Neural crest cell (in vitro differentiated cells): ENCODE results near the gene RASGRF2. TPM values are rescaled to one million over a fixed set of nuclear protein-coding genes. Genes with fewer than 3 reads are reported as not detected.
A peak's percentile ranks its signal among the peaks of the same experiment; 100 is the strongest.

Source experiments
- DNase-seq: peaks from one replicate; pipeline ENCODE4 v3.0.0; 2021; ENCODE audit warnings: low read depth, mixed read lengths, low spot score
- H3K27ac Mint-ChIP-seq: one replicate; pipeline ENCODE4 v1.8.0; 2021; ENCODE audit warnings: mild to moderate bottlenecking, mixed read lengths; ENCODE audit not compliant: unreplicated experiment
- H3K27me3 Mint-ChIP-seq: 2 replicates; pipeline ENCODE4 v1.8.0; 2021; ENCODE audit warnings: low read depth, mild to moderate bottlenecking, mixed read lengths
- H3K36me3 Mint-ChIP-seq: 2 replicates; pipeline ENCODE4 v1.8.0; 2021; ENCODE audit warnings: low read depth, mild to moderate bottlenecking, mixed read lengths
- H3K4me1 Mint-ChIP-seq: 2 replicates; pipeline ENCODE4 v1.8.0; 2021; ENCODE audit warnings: mixed read lengths
- H3K4me3 Mint-ChIP-seq: one replicate; pipeline ENCODE4 v1.8.0; 2021; ENCODE audit warnings: mild to moderate bottlenecking, mixed read lengths
- H3K9me3 Mint-ChIP-seq: 2 replicates; pipeline ENCODE4 v1.8.0; 2021; ENCODE audit warnings: mixed read lengths
- total RNA-seq: library from RNA; stranded (reverse); gene quantifications from 2 replicates; pipeline ENCODE4 v1.2.1, GENCODE V29; 2021
- TF ChIP-seq, protein P1 (sequence below): fragments of 200-600 bp; sonication (generic); conservative IDR thresholded peaks from 2 replicates; pipeline ENCODE4 v1.5.0; 2021; ENCODE audit warnings: antibody characterized with exemption, mild to moderate bottlenecking

Gene RASGRF2
- total RNA-seq, 1 donor from 2014 or later: 0.19 TPM

GRCh38 chr5:81242906-81243436 lies 282.8 kb downstream of the RASGRF2 start:
- H3K27ac Mint-ChIP-seq: no peak overlapping the region
- H3K4me3 Mint-ChIP-seq: no peak overlapping the region
- DNase-seq: no peak
- peaks cover 4% of the 10 kb centered on the region for H3K36me3 Mint-ChIP-seq
- no peaks in the 10 kb centered on the region for H3K27me3 Mint-ChIP-seq
- TF ChIP-seq, protein P1, sequence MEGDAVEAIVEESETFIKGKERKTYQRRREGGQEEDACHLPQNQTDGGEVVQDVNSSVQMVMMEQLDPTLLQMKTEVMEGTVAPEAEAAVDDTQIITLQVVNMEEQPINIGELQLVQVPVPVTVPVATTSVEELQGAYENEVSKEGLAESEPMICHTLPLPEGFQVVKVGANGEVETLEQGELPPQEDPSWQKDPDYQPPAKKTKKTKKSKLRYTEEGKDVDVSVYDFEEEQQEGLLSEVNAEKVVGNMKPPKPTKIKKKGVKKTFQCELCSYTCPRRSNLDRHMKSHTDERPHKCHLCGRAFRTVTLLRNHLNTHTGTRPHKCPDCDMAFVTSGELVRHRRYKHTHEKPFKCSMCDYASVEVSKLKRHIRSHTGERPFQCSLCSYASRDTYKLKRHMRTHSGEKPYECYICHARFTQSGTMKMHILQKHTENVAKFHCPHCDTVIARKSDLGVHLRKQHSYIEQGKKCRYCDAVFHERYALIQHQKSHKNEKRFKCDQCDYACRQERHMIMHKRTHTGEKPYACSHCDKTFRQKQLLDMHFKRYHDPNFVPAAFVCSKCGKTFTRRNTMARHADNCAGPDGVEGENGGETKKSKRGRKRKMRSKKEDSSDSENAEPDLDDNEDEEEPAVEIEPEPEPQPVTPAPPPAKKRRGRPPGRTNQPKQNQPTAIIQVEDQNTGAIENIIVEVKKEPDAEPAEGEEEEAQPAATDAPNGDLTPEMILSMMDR: no peak
- H3K9me3 Mint-ChIP-seq: no peaks in the 10 kb centered on the region
- peaks cover 5% of the 10 kb centered on the region for H3K4me1 Mint-ChIP-seq

GRCh38 chr5:81244451-81244850 lies 284.3 kb downstream of the RASGRF2 start:
- H3K27me3 Mint-ChIP-seq: no peaks in the 10 kb centered on the region
- TF ChIP-seq, protein P1: no peak
- no peak overlapping the region for H3K4me3 Mint-ChIP-seq
- no peaks in the 10 kb centered on the region for H3K36me3 Mint-ChIP-seq
- H3K9me3 Mint-ChIP-seq: no peaks in the 10 kb centered on the region
- peaks cover 11% of the 10 kb centered on the region for H3K4me1 Mint-ChIP-seq
- DNase-seq: no peak
- H3K27ac Mint-ChIP-seq: no peak overlapping the region

DNA sequence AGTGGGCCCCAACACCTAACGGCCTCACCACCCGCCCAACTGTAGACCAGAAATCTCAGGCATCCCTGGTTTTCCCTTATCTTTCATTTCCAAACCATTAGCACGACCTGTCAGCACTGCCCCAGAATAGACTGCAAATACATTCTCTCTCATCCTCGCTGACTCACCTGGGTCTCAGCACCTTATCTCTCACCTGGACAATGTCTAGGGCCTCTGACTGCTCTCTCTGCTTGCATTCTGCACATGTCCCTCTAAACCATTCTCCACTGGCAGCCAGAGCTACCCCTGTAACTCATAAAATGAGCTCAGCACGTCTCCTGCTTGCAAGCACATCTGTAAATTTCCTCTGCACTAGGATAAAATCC lies 285.7 kb downstream of the RASGRF2 start:
- Mint-ChIP-seq H3K4me1 (peaks cover 11% of the 10 kb centered on the region), H3K9me3 (peaks cover 4% of the 10 kb centered on the region), H3K27ac (no peak overlapping the region), H3K4me3 (no peak overlapping the region), H3K36me3 (peaks cover 13% of the 10 kb centered on the region), H3K27me3 (no peaks in the 10 kb centered on the region)
- DNase-seq: no peak
- TF ChIP-seq, protein P1: no peak

GRCh38 chr5:81246697-81247096 lies 286.5 kb downstream of the RASGRF2 start:
- no peaks in the 10 kb centered on the region for H3K27me3 Mint-ChIP-seq
- H3K4me1 Mint-ChIP-seq: peaks cover 11% of the 10 kb centered on the region
- peak overlapping the region; percentile 39 for H3K27ac Mint-ChIP-seq
- no peak for DNase-seq
- H3K36me3 Mint-ChIP-seq: peaks cover 15% of the 10 kb centered on the region
- TF ChIP-seq, protein P1: no peak
- H3K4me3 Mint-ChIP-seq: no peak overlapping the region
- H3K9me3 Mint-ChIP-seq: peaks cover 4% of the 10 kb centered on the region

DNA sequence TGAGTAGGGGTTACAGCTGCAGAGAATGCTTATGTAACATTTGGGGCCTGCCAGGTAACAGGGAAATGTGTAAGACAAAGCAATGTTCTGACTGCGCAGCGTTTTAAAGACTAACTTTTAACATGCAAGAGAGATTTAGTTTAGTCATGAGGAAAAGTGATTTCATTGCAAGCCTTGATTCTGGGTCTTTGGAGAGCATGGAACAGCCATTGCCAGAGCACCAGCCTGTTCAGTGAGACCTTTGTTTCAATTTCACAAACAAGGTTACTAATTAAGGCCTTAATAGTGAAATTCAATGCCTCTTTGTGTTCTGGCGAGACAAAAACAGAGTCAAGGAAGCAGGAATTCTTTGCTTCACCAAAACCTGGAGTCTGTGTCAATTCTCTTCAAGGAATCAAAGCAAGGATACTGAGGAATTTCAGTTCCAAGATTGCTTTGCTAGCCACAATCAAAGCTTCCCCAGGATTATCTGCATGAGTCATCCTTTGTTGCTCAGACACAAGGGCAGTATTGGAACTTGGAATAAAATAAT lies 287.3 kb downstream of the RASGRF2 start:
- H3K4me3 Mint-ChIP-seq: no peak overlapping the region
- H3K4me1 Mint-ChIP-seq: peaks cover 11% of the 10 kb centered on the region
- peaks cover 4% of the 10 kb centered on the region for H3K9me3 Mint-ChIP-seq
- H3K36me3 Mint-ChIP-seq: peaks cover 18% of the 10 kb centered on the region
- H3K27ac Mint-ChIP-seq: peak overlapping the region; percentile 39
- H3K27me3 Mint-ChIP-seq: no peaks in the 10 kb centered on the region
- TF ChIP-seq, protein P1: no peak
- DNase-seq: no peak
